HEK293 (cell line): ENCODE results near the gene UBR2.

Experiments
- GFI1B ChIP-seq: fragments of 450-650 bp; formaldehyde crosslinking; IDR thresholded peaks from 2 replicates; pipeline ENCODE4 v1.5.1; 2016; ENCODE audit warnings: missing biosample characterization, missing genetic modification characterization
- GLIS2 ChIP-seq: fragments of 450-650 bp; formaldehyde crosslinking; IDR thresholded peaks from 2 replicates; pipeline ENCODE4 v1.5.1; 2016; ENCODE audit warnings: missing biosample characterization, missing genetic modification characterization
- HOXC10 ChIP-seq: sonication (generic); formaldehyde crosslinking; IDR thresholded peaks from 2 replicates; pipeline ENCODE4 v1.8.1; 2023; ENCODE audit warnings: mild to moderate bottlenecking, missing genetic modification reagents
- INSM2 ChIP-seq: fragments of 450-650 bp; formaldehyde crosslinking; IDR thresholded peaks from 2 replicates; pipeline ENCODE4 v1.5.1; 2016; ENCODE audit warnings: missing biosample characterization, missing genetic modification characterization
- KLF9 ChIP-seq: fragments of 450-650 bp; formaldehyde crosslinking; IDR thresholded peaks from 2 replicates; pipeline ENCODE4 v1.5.1; 2016; ENCODE audit warnings: missing biosample characterization, missing genetic modification characterization, low read depth
- MYNN ChIP-seq: fragments of 450-650 bp; formaldehyde crosslinking; IDR thresholded peaks from 2 replicates; pipeline ENCODE4 v1.5.1; 2016; ENCODE audit warnings: missing biosample characterization, missing genetic modification characterization, borderline replicate concordance
- PRDM1 ChIP-seq: fragments of 450-650 bp; formaldehyde crosslinking; IDR thresholded peaks from 2 replicates; pipeline ENCODE4; 2016; ENCODE audit warnings: missing biosample characterization, missing genetic modification characterization
- SCRT2 ChIP-seq: fragments of 450-650 bp; formaldehyde crosslinking; IDR thresholded peaks from 2 replicates; pipeline ENCODE4 v1.5.1; 2016; ENCODE audit warnings: missing biosample characterization, missing genetic modification characterization
- SETDB1 ChIP-seq: IDR thresholded peaks from one replicate; pipeline ENCODE4 v1.6.1; 2017; ENCODE audit warnings: mild to moderate bottlenecking, low read length, moderate library complexity, mixed read lengths; ENCODE audit not compliant: insufficient read length
- SP2 ChIP-seq: fragments of 450-650 bp; formaldehyde crosslinking; IDR thresholded peaks from 2 replicates; pipeline ENCODE4 v1.5.1; 2016; ENCODE audit warnings: missing biosample characterization, missing genetic modification characterization
- SP7 ChIP-seq: fragments of 450-650 bp; formaldehyde crosslinking; IDR thresholded peaks from 2 replicates; pipeline ENCODE4 v1.5.1; 2016; ENCODE audit warnings: missing biosample characterization, missing genetic modification characterization
- ZBTB20 ChIP-seq: fragments of 450-650 bp; formaldehyde crosslinking; IDR thresholded peaks from 2 replicates; pipeline ENCODE4 v1.5.1; 2016; ENCODE audit warnings: missing biosample characterization, missing genetic modification characterization
- ZBTB48 ChIP-seq: fragments of 450-650 bp; formaldehyde crosslinking; IDR thresholded peaks from 2 replicates; pipeline ENCODE4 v1.5.1; 2016; ENCODE audit warnings: missing biosample characterization, missing genetic modification characterization
- ZNF10 ChIP-seq: fragments of 450-650 bp; formaldehyde crosslinking; IDR thresholded peaks from 2 replicates; pipeline ENCODE4 v1.5.1; 2017; ENCODE audit warnings: missing biosample characterization, missing genetic modification characterization
- ZNF133 ChIP-seq: fragments of 450-650 bp; formaldehyde crosslinking; IDR thresholded peaks from 2 replicates; pipeline ENCODE4 v1.5.1; 2016; ENCODE audit warnings: missing biosample characterization, missing genetic modification characterization
- ZNF184 ChIP-seq: fragments of 450-650 bp; IDR thresholded peaks from 2 replicates; pipeline ENCODE4 v1.5.1; 2018; ENCODE audit warnings: missing biosample characterization, mild to moderate bottlenecking, missing genetic modification characterization
- ZNF2 ChIP-seq: fragments of 450-650 bp; formaldehyde crosslinking; IDR thresholded peaks from 2 replicates; pipeline ENCODE4 v1.5.1; 2016; ENCODE audit warnings: missing biosample characterization, missing genetic modification characterization
- ZNF24 ChIP-seq: fragments of 450-650 bp; formaldehyde crosslinking; IDR thresholded peaks from 2 replicates; pipeline ENCODE4 v1.5.1; 2016; ENCODE audit warnings: missing biosample characterization, missing genetic modification characterization
- ZNF324 ChIP-seq: fragments of 450-650 bp; formaldehyde crosslinking; IDR thresholded peaks from 2 replicates; pipeline ENCODE4 v1.5.1; 2016; ENCODE audit warnings: missing biosample characterization, missing genetic modification characterization
- ZNF530 ChIP-seq: fragments of 450-650 bp; formaldehyde crosslinking; IDR thresholded peaks from 2 replicates; pipeline ENCODE4 v1.5.1; 2016; ENCODE audit warnings: low read depth, missing biosample characterization, missing genetic modification characterization
- ZNF560 ChIP-seq: fragments of 450-650 bp; formaldehyde crosslinking; IDR thresholded peaks from 2 replicates; pipeline ENCODE4 v1.5.1; 2017; ENCODE audit warnings: missing biosample characterization, missing genetic modification characterization, borderline replicate concordance
- ZNF571 ChIP-seq: fragments of 450-650 bp; formaldehyde crosslinking; IDR thresholded peaks from 2 replicates; pipeline ENCODE4 v1.5.0; 2017; ENCODE audit warnings: missing biosample characterization, missing genetic modification characterization
- ZNF629 ChIP-seq: fragments of 450-650 bp; formaldehyde crosslinking; IDR thresholded peaks from 2 replicates; pipeline ENCODE4 v1.5.1; 2017; ENCODE audit warnings: missing biosample characterization, missing genetic modification characterization
- ZNF654 ChIP-seq: fragments of 450-650 bp; formaldehyde crosslinking; IDR thresholded peaks from 2 replicates; pipeline ENCODE4 v1.5.1; 2016; ENCODE audit warnings: low read depth, missing biosample characterization, missing genetic modification characterization
- ZNF785 ChIP-seq: fragments of 450-650 bp; formaldehyde crosslinking; IDR thresholded peaks from 2 replicates; pipeline ENCODE4 v1.5.1; 2016; ENCODE audit warnings: missing biosample characterization, missing genetic modification characterization
- ZNF791 ChIP-seq: fragments of 450-650 bp; formaldehyde crosslinking; IDR thresholded peaks from 2 replicates; pipeline ENCODE4 v1.5.1; 2016; ENCODE audit warnings: missing biosample characterization, missing genetic modification characterization
- ZSCAN30 ChIP-seq: fragments of 450-650 bp; IDR thresholded peaks from 2 replicates; pipeline ENCODE4 v1.5.1; 2018; ENCODE audit warnings: missing biosample characterization, mild to moderate bottlenecking, missing genetic modification characterization, moderate library complexity
- TF ChIP-seq, protein P1 (sequence below): fragments of 450-650 bp; formaldehyde crosslinking; IDR thresholded peaks from 2 replicates; pipeline ENCODE4 v1.5.1; 2016; ENCODE audit warnings: missing biosample characterization, missing genetic modification characterization
- TF ChIP-seq, protein P2 (sequence below): fragments of 450-650 bp; formaldehyde crosslinking; IDR thresholded peaks from 2 replicates; pipeline ENCODE4 v1.5.1; 2017; ENCODE audit warnings: missing biosample characterization, missing genetic modification characterization
- TF ChIP-seq, protein P3 (sequence below): fragments of 450-650 bp; formaldehyde crosslinking; IDR thresholded peaks from 2 replicates; pipeline ENCODE4 v1.5.1; 2016; ENCODE audit warnings: missing biosample characterization, missing genetic modification characterization
- TF ChIP-seq, protein P4 (sequence below): fragments of 450-650 bp; formaldehyde crosslinking; IDR thresholded peaks from 2 replicates; pipeline ENCODE4 v1.5.1; 2016; ENCODE audit warnings: missing biosample characterization, missing genetic modification characterization

UBR2 gene

DNA sequence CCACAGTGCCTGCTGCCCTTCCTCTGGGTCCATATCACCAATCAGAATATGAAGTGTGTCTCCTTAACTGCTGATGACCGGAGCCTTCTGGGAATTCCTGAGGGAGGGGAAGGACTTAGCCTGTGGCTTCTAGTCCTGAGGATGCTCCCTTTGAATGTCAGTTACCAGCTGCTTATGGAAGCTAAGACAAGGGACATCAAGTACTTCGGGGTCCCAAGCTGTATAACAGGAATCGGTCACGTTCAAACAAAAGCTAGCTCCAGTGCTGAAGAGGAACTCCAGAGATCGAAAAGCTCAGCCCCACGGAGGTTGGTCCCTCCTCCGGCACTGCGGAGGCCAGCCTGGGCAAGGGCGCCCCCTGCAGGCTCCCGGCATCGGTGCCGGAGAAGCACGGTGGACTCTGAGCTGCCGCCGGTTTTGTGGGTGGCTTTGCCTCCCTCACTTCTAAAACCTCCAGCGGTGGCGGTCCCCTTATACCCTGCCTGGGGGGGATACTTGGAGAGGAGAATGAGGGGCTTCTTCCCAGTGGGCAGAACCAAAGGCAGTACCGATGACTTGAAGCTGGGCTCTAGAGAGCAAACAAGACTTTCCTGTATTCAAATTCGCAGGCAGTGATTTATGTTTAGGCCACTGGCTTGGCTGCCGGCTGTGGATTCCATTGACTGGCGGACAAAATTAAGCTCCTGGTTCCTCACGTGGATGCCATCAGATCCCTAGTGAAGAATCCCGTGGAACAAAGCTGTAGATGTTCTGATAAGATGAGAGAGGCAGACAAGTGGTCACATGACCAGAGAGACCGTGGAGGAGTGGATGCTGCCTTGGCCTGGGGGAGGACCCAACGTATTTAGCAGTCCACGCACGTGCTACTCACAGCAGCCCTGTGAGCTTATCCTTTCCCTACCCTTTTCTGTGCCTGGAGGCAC, 16.2 kb upstream of the UBR2 start (continued):
- peak; percentile 30; the same call in 1 of the 2 replicates for TF ChIP-seq ZNF324
- peak; percentile 46 for TF ChIP-seq SCRT2 (tag by site-specific recombination)
- peak; percentile 34; the same call in 1 of the 2 replicates for TF ChIP-seq ZNF184 (tag by site-specific recombination)
- no peak for TF ChIP-seq HOXC10 (CRISPR knock-in tag)
- no peak for TF ChIP-seq PRDM1 (tag by site-specific recombination)
- TF ChIP-seq ZNF791 = no peak
- peak; percentile 49; the same call in 1 of the 2 replicates for TF ChIP-seq GFI1B
- TF ChIP-seq, protein P1, sequence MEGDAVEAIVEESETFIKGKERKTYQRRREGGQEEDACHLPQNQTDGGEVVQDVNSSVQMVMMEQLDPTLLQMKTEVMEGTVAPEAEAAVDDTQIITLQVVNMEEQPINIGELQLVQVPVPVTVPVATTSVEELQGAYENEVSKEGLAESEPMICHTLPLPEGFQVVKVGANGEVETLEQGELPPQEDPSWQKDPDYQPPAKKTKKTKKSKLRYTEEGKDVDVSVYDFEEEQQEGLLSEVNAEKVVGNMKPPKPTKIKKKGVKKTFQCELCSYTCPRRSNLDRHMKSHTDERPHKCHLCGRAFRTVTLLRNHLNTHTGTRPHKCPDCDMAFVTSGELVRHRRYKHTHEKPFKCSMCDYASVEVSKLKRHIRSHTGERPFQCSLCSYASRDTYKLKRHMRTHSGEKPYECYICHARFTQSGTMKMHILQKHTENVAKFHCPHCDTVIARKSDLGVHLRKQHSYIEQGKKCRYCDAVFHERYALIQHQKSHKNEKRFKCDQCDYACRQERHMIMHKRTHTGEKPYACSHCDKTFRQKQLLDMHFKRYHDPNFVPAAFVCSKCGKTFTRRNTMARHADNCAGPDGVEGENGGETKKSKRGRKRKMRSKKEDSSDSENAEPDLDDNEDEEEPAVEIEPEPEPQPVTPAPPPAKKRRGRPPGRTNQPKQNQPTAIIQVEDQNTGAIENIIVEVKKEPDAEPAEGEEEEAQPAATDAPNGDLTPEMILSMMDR = peak; percentile 96
- no peak for TF ChIP-seq ZNF560
- TF ChIP-seq ZNF571 (tag by site-specific recombination) = no peak
- TF ChIP-seq ZNF10 (tag by site-specific recombination) = 0 out of 2 replicates have a peak, but pooled peaks have one; percentile 24
- TF ChIP-seq ZNF24 (tag by site-specific recombination) = 0 out of 2 replicates have a peak, but pooled peaks have one; percentile 21
- TF ChIP-seq, protein P2, sequence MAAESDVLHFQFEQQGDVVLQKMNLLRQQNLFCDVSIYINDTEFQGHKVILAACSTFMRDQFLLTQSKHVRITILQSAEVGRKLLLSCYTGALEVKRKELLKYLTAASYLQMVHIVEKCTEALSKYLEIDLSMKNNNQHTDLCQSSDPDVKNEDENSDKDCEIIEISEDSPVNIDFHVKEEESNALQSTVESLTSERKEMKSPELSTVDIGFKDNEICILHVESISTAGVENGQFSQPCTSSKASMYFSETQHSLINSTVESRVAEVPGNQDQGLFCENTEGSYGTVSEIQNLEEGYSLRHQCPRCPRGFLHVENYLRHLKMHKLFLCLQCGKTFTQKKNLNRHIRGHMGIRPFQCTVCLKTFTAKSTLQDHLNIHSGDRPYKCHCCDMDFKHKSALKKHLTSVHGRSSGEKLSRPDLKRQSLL (tag by site-specific recombination) = no peak
- TF ChIP-seq ZNF629 (tag by site-specific recombination) = 0 out of 2 replicates have a peak, but pooled peaks have one; percentile 31
- TF ChIP-seq ZNF133 (tag by site-specific recombination) = peak; percentile 8; the same call in 1 of the 2 replicates
- TF ChIP-seq ZNF530 (tag by site-specific recombination) = no peak
- TF ChIP-seq SP2 (tag by site-specific recombination) = 0 out of 2 replicates have a peak, but pooled peaks have one; percentile 36
- TF ChIP-seq, protein P3, sequence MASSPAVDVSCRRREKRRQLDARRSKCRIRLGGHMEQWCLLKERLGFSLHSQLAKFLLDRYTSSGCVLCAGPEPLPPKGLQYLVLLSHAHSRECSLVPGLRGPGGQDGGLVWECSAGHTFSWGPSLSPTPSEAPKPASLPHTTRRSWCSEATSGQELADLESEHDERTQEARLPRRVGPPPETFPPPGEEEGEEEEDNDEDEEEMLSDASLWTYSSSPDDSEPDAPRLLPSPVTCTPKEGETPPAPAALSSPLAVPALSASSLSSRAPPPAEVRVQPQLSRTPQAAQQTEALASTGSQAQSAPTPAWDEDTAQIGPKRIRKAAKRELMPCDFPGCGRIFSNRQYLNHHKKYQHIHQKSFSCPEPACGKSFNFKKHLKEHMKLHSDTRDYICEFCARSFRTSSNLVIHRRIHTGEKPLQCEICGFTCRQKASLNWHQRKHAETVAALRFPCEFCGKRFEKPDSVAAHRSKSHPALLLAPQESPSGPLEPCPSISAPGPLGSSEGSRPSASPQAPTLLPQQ (tag by site-specific recombination) = peak; percentile 28; the same call in 1 of the 2 replicates
- TF ChIP-seq SETDB1 = peak; percentile 23
- no peak for TF ChIP-seq ZNF785 (tag by site-specific recombination)
- TF ChIP-seq ZBTB20 (tag by site-specific recombination) = peak; percentile 79
- peak; percentile 48; the same call in 1 of the 2 replicates for TF ChIP-seq ZBTB48 (tag by site-specific recombination)
- peak; percentile 51 for TF ChIP-seq SP7 (tag by site-specific recombination)
- TF ChIP-seq ZNF654 (tag by site-specific recombination) = peak; percentile 76
- TF ChIP-seq ZNF2 (tag by site-specific recombination) = peak; percentile 79; the same call in 1 of the 2 replicates
- 0 out of 2 replicates have a peak, but pooled peaks have one; percentile 14 for TF ChIP-seq INSM2 (tag by site-specific recombination)
- TF ChIP-seq, protein P4, sequence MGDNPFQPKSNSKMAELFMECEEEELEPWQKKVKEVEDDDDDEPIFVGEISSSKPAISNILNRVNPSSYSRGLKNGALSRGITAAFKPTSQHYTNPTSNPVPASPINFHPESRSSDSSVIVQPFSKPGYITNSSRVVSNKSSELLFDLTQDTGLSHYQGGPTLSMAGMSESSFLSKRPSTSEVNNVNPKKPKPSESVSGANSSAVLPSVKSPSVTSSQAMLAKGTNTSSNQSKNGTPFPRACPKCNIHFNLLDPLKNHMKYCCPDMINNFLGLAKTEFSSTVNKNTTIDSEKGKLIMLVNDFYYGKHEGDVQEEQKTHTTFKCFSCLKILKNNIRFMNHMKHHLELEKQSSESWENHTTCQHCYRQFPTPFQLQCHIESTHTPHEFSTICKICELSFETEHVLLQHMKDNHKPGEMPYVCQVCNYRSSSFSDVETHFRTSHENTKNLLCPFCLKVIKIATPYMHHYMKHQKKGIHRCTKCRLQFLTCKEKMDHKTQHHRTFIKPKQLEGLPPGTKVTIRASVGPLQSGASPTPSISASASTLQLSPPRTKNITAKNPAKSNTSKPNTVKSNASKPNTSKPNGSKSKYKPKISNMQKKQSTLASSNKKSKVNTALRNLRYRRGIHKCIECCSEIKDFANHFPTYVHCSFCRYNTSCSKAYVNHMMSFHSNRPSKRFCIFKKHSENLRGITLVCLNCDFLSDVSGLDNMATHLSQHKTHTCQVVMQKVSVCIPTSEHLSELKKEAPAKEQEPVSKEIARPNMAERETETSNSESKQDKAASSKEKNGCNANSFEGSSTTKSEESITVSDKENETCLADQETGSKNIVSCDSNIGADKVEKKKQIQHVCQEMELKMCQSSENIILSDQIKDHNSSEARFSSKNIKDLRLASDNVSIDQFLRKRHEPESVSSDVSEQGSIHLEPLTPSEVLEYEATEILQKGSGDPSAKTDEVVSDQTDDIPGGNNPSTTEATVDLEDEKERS (tag by site-specific recombination) = no peak
- peak; percentile 72 for TF ChIP-seq ZSCAN30 (tag by site-specific recombination)
- peak; percentile 53 for TF ChIP-seq GLIS2 (tag by site-specific recombination)
- no peak for TF ChIP-seq KLF9
- no peak for TF ChIP-seq MYNN (tag by site-specific recombination)
